ENCODE measurements around the gene GAPDHS. TPM values are rescaled to one million over a fixed set of nuclear protein-coding genes. Genes with fewer than 3 reads are reported as not detected.

Gene GAPDHS
- total RNA-seq, 1 donor from 2014 or later: not detected

- Mint-ChIP-seq H3K27ac (ENCODE audit: unreplicated experiment) (no peak overlapping the region), H3K4me3 (ENCODE audit: unreplicated experiment) (no peak overlapping the region), H3K27me3 (ENCODE audit: low read depth, unreplicated experiment) (peaks cover 2% of the 10 kb centered on the region), H3K36me3 (ENCODE audit: low read depth, unreplicated experiment) (peaks cover 17% of the 10 kb centered on the region), H3K4me1 (ENCODE audit: low read depth, unreplicated experiment) (peaks cover 2% of the 10 kb centered on the region), H3K9me3 (ENCODE audit: unreplicated experiment) (no peaks in the 10 kb centered on the region)
- Histone ChIP-seq H3K27me3 (ENCODE audit: insufficient read depth, low read length) (peaks cover 2% of the 10 kb centered on the region), H3K4me1 (ENCODE audit: insufficient read depth, low read length) (peaks cover under 1% of the 10 kb centered on the region), H3K9me3 (ENCODE audit: insufficient read depth, low read depth, low read length) (no peaks in the 10 kb centered on the region), H3K4me2 (ENCODE audit: low read length) (no peak overlapping the region), H3K9ac (ENCODE audit: low read length) (no peak overlapping the region), H3K79me2 (ENCODE audit: insufficient read depth, low read length) (peaks cover 7% of the 10 kb centered on the region), H3K4me3 (ENCODE audit: insufficient read depth, low read depth, low read length) (no peak overlapping the region), H2AFZ (ENCODE audit: low read depth, low read length) (no peak overlapping the region), H4K20me1 (ENCODE audit: insufficient read depth, low read length) (no peaks in the 10 kb centered on the region), H3K36me3 (ENCODE audit: insufficient read depth, low read length) (no peaks in the 10 kb centered on the region), H3K27ac (ENCODE audit: low read depth, low read length) (no peak overlapping the region)
- no peak for TF ChIP-seq CTCF (IDR thresholded peaks at IDR 0.05; ENCODE audit: insufficient read depth, low read depth, low read length)
- TF ChIP-seq EZH2 (IDR thresholded peaks at IDR 0.05; ENCODE audit: insufficient read depth, low read length): no peak
- FAIRE-seq (no peak), DNase-seq (ENCODE audit: low read depth) (no peak)
Observed at GRCh38 chr19:35539314-35539713, 6.1 kb downstream of the GAPDHS start.

GRCh38 chr19:35539850-35540249, 6.6 kb downstream of the GAPDHS start:
- Histone ChIP-seq H3K27me3 (ENCODE audit: insufficient read depth, low read length) (no peaks in the 10 kb centered on the region), H3K36me3 (ENCODE audit: insufficient read depth, low read length) (no peaks in the 10 kb centered on the region), H3K9ac (ENCODE audit: low read length) (no peak overlapping the region), H3K27ac (ENCODE audit: low read depth, low read length) (no peak overlapping the region), H2AFZ (ENCODE audit: low read depth, low read length) (no peak overlapping the region), H3K9me3 (ENCODE audit: insufficient read depth, low read depth, low read length) (no peaks in the 10 kb centered on the region), H3K79me2 (ENCODE audit: insufficient read depth, low read length) (peaks cover 13% of the 10 kb centered on the region), H3K4me3 (ENCODE audit: insufficient read depth, low read depth, low read length) (no peak overlapping the region), H3K4me2 (ENCODE audit: low read length) (no peak overlapping the region), H3K4me1 (ENCODE audit: insufficient read depth, low read length) (peaks cover 6% of the 10 kb centered on the region), H4K20me1 (ENCODE audit: insufficient read depth, low read length) (no peaks in the 10 kb centered on the region)
- Mint-ChIP-seq H3K36me3 (ENCODE audit: low read depth, unreplicated experiment) (peaks cover 18% of the 10 kb centered on the region), H3K4me3 (ENCODE audit: unreplicated experiment) (no peak overlapping the region), H3K9me3 (ENCODE audit: unreplicated experiment) (no peaks in the 10 kb centered on the region), H3K27me3 (ENCODE audit: low read depth, unreplicated experiment) (peaks cover 1% of the 10 kb centered on the region), H3K4me1 (ENCODE audit: low read depth, unreplicated experiment) (peaks cover 3% of the 10 kb centered on the region), H3K27ac (ENCODE audit: unreplicated experiment) (no peak overlapping the region)
- TF ChIP-seq EZH2 (IDR thresholded peaks at IDR 0.05; ENCODE audit: insufficient read depth, low read length) (no peak), CTCF (IDR thresholded peaks at IDR 0.05; ENCODE audit: insufficient read depth, low read depth, low read length) (no peak)
- FAIRE-seq (no peak), DNase-seq (ENCODE audit: low read depth) (no peak)

GRCh38 chr19:35540356-35540927, 7.2 kb downstream of the GAPDHS start:
- no peak overlapping the region for H3K4me3 Mint-ChIP-seq (ENCODE audit: unreplicated experiment)
- DNase-seq (ENCODE audit: low read depth): no peak
- H3K4me1 ChIP-seq (ENCODE audit: insufficient read depth, low read length): peaks cover 6% of the 10 kb centered on the region

More at GRCh38 chr19:35540356-35540927, 7.2 kb downstream of the GAPDHS start:
- TF ChIP-seq CTCF (IDR thresholded peaks at IDR 0.05; ENCODE audit: insufficient read depth, low read depth, low read length): no peak
- TF ChIP-seq EZH2 (IDR thresholded peaks at IDR 0.05; ENCODE audit: insufficient read depth, low read length): no peak
- no peaks in the 10 kb centered on the region for H3K9me3 Mint-ChIP-seq (ENCODE audit: unreplicated experiment)
- no peaks in the 10 kb centered on the region for H3K27me3 Mint-ChIP-seq (ENCODE audit: low read depth, unreplicated experiment)
- peaks cover 3% of the 10 kb centered on the region for H3K4me1 Mint-ChIP-seq (ENCODE audit: low read depth, unreplicated experiment)
- Histone ChIP-seq H3K36me3 (ENCODE audit: insufficient read depth, low read length) (no peaks in the 10 kb centered on the region), H3K9me3 (ENCODE audit: insufficient read depth, low read depth, low read length) (no peaks in the 10 kb centered on the region), H3K27me3 (ENCODE audit: insufficient read depth, low read length) (no peaks in the 10 kb centered on the region), H3K79me2 (ENCODE audit: insufficient read depth, low read length) (peaks cover 18% of the 10 kb centered on the region), H2AFZ (ENCODE audit: low read depth, low read length) (no peak overlapping the region), H4K20me1 (ENCODE audit: insufficient read depth, low read length) (no peaks in the 10 kb centered on the region), H3K9ac (ENCODE audit: low read length) (no peak overlapping the region), H3K27ac (ENCODE audit: low read depth, low read length) (no peak overlapping the region), H3K4me2 (ENCODE audit: low read length) (no peak overlapping the region), H3K4me3 (ENCODE audit: insufficient read depth, low read depth, low read length) (no peak overlapping the region)
- peaks cover 18% of the 10 kb centered on the region for H3K36me3 Mint-ChIP-seq (ENCODE audit: low read depth, unreplicated experiment)
- H3K27ac Mint-ChIP-seq (ENCODE audit: unreplicated experiment): no peak overlapping the region
- no peak for FAIRE-seq

Data from astrocyte (in vitro differentiated cells and primary cell).